Thoracic aorta (tissue), 2 donors: ENCODE data around the gene POLRMT. TPM values are rescaled to one million over a fixed set of nuclear protein-coding genes. Genes with fewer than 3 reads are reported as not detected.

Experiments
- ATAC-seq: fragments of 150-250 bp; one replicate; pipeline ENCODE4 v1.8.0; 2017; ENCODE audit warnings: low read depth; ENCODE audit not compliant: insufficient number of reproducible peaks, low FRiP score
- DNase-seq: peaks from one replicate; pipeline ENCODE4 v3.0.0-alpha.2; 2020; ENCODE audit warnings: low spot score
- H3K27ac ChIP-seq, 2 donors: fragments of 200-600 bp; sonication (generic); 1 replicate in 1 of 2; 2 replicates in 1 of 2; pipeline ENCODE4 v1.5.1; 2016; ENCODE audit warnings: mild to moderate bottlenecking in 2 of 2, moderate library complexity in 2 of 2
- H3K27me3 ChIP-seq: fragments of 200-600 bp; sonication (generic); replicated peaks from 2 replicates; pipeline ENCODE4 v1.6.0; 2016; ENCODE audit warnings: mild to moderate bottlenecking; ENCODE audit not compliant: insufficient read depth
- H3K36me3 ChIP-seq: fragments of 200-600 bp; sonication (generic); one replicate; pipeline ENCODE4 v1.5.1; 2016
- H3K4me1 ChIP-seq, 2 donors: fragments of 200-600 bp; sonication (generic); 1 replicate in 1 of 2; 2 replicates in 1 of 2; pipeline versions ENCODE4 v1.5.1 to v1.6.0; 2016; ENCODE audit warnings: low read depth in 2 of 2, mild to moderate bottlenecking in 1 of 2; ENCODE audit not compliant: control insufficient read depth in 1 of 2
- H3K4me3 ChIP-seq: fragments of 200-600 bp; sonication (generic); 2 replicates; pipeline ENCODE4 v1.5.1; 2016; ENCODE audit warnings: mild to moderate bottlenecking
- H3K9me3 ChIP-seq: fragments of 200-600 bp; sonication (generic); 2 replicates; pipeline ENCODE4 v1.5.1; 2016
- CTCF ChIP-seq: fragments of 200-600 bp; sonication (generic); IDR thresholded peaks from one replicate; pipeline ENCODE4 v1.5.1; 2019; ENCODE audit warnings: antibody characterized with exemption
- total RNA-seq, 2 donors: library from RNA; depleted of rRNA; stranded (reverse); fragments of >200 nt; gene quantifications; one replicate each; pipeline versions ENCODE4 v1.1.0 to v1.2.3, GENCODE V29; 2016

Gene POLRMT
- total RNA-seq, 2 donors from 2014 or later = 23.8 to 30.9 TPM

DNA sequence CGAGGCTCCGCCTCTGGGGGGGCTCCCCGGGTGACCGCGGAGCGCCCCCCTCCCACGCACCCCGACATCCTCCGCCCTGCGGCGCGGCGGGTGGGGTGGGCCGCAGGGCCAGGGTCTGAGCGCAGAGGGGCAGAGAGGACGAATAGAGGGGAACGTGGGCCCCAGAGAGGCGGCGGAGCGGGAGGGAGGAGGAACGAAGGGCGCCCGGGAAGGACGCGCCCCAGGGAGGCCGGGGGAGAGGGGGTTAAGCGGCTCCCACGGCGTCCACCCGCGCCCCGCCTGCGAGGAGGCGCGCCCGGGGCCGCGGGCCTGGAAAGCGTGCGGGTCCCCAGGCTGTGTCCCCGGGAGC is 42.6 kb downstream of the POLRMT start:
- no peak for ATAC-seq
- H3K4me1 ChIP-seq = peaks cover 3 to 4% of the 10 kb centered on the region in 2 donors
- no peak for DNase-seq
- H3K36me3 ChIP-seq = no peaks in the 10 kb centered on the region
- no peak for TF ChIP-seq CTCF
- peak overlapping the region; percentile 23 for H3K4me3 ChIP-seq
- H3K27me3 ChIP-seq = peaks cover 20% of the 10 kb centered on the region
- no peaks in the 10 kb centered on the region for H3K9me3 ChIP-seq
- H3K27ac ChIP-seq = no peak overlapping the region

DNA sequence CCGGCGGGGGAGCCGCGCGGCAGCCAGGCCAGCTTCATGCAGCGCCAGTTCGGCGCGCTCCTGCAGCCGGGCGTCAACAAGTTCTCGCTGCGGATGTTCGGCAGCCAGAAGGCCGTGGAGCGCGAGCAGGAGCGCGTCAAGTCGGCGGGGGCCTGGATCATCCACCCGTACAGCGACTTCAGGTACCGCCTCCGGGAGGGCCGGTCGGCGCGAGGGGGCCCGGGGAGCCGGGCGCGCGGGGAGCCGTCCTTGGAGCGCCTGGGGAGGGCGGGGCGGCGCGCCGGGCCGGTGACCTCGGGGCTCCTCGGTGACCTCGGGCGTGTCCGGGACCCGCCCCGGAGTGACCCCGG is 43.0 kb downstream of the POLRMT start:
- H3K27me3 ChIP-seq = peaks cover 20% of the 10 kb centered on the region
- no peak for ATAC-seq
- DNase-seq = no peak
- H3K9me3 ChIP-seq = no peaks in the 10 kb centered on the region
- peak overlapping the region; percentile 23 for H3K4me3 ChIP-seq
- H3K36me3 ChIP-seq = no peaks in the 10 kb centered on the region
- no peak for TF ChIP-seq CTCF
- no peak overlapping the region for H3K27ac ChIP-seq
- H3K4me1 ChIP-seq = peaks cover 3 to 4% of the 10 kb centered on the region in 2 donors

- Histone ChIP-seq H3K36me3 (no peaks in the 10 kb centered on the region), H3K4me3 (peak within 1 kb of the TSS; percentile 38), H3K4me1 (peaks cover 3 to 4% of the 10 kb centered on the region in 2 donors), H3K27ac (no peak within 1 kb of the TSS), H3K27me3 (peaks cover 20% of the 10 kb centered on the region), H3K9me3 (no peaks in the 10 kb centered on the region)
- DNase-seq = no peak
- TF ChIP-seq CTCF = no peak
- ATAC-seq = no peak
These were observed 43.5 kb downstream of the POLRMT start, which contains the start of gene HCN2 for GRCh38 chr19:589693-590395. HCN2 (plus strand) TSS chr19:589881; CDS start chr19:589946, 65 bp downstream.

DNA sequence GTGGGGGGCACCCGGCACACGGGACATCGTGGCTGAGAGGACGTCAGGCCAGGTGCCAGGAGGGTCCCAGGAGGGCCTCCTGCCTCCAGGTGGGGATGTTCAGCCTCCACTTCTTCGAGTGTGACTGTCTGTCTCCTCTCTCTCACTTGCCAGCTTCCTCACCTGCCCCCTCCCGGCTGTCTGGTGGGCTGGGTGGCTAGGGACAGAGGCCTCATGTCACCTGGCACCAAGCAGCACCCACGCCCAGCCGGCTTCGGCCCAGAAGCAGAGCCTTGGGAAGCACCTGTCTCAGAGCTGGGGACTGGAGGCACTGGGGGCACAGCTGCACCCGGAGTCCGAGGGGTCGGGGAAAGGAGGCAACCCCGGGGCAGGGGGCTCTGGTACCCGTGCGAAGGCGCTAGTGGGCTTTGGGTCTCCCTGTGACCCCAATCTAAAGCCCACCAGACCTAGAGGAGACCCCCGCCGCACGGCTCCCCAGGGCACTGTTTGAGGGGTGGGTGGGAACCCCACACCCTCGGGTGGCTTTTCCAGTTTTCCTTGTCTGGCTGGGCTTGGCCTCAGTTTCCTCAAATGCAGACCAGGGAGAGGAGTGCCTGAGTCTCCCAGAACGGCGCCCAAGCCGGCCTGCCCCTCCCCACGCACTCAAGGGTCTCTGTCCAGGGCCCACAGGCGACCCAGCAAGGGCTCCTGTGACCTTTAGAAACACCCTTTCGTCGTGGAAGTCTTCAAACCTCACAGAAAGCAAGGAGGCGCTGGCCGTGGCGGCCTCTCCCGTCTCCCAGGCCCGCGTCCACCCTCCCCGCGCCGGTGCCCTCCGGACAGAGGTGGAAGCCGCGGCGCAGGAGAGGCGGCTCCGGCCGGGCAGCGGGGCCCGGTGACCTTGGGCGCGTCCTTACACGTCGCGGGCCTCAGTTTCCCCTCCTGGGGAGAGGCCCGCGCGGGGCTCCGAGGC is 44.3 kb downstream of the POLRMT start:
- Histone ChIP-seq H3K27ac (no peak overlapping the region), H3K4me3 (peak overlapping the region; percentile 38), H3K4me1 (peaks cover 3 to 4% of the 10 kb centered on the region in 2 donors), H3K27me3 (peaks cover 20% of the 10 kb centered on the region), H3K36me3 (no peaks in the 10 kb centered on the region), H3K9me3 (no peaks in the 10 kb centered on the region)
- no peak for DNase-seq
- no peak for TF ChIP-seq CTCF
- no peak for ATAC-seq

DNA sequence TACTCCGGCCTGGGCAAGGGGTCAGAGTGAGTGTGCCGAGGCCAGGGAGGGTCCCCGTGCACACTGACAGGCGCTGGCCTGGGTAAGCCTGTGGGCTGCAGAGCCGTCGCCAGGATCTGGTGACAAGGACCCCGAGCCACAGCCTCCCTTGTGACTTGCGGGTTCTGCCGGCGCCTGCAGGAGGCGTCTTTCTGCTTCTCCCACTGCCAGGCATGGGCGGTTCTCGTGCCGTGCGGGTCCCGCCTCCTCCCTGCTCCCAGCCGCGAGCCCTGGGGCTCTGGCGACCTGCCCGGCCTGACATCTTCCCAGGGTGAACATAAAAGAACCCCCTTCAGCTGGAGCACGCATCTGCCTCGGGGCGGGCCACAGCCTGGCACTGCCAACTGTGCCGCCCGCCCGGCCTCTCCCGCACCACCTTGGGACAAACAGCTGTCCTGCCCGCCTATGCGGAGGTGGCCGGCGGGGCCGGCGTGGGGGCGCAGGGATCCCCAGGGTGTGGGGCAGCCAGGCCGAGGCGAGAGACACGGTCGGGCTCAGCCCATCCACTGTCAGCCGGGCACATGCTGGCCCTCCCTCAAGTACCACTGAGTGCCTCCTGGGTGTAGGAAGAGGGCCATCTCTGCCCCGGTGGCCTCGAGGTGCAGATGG is 45.1 kb downstream of the POLRMT start:
- H3K9me3 ChIP-seq = no peaks in the 10 kb centered on the region
- H3K4me3 ChIP-seq = no peak overlapping the region
- H3K36me3 ChIP-seq = peaks cover 3% of the 10 kb centered on the region
- DNase-seq (no peak), ATAC-seq (no peak)
- TF ChIP-seq CTCF = no peak
- H3K4me1 ChIP-seq = peaks cover 3 to 4% of the 10 kb centered on the region in 2 donors
- H3K27ac ChIP-seq = no peak overlapping the region
- peaks cover 20% of the 10 kb centered on the region for H3K27me3 ChIP-seq
